GM12873 (cell line): ENCODE results near the gene POLR3B.

ENCODE experiments used
- CTCF ChIP-seq: IDR thresholded peaks from 2 replicates; pipeline ENCODE4 v1.5.1; 2012; ENCODE audit warnings: low read depth, mild to moderate bottlenecking, moderate library complexity, low read length, control low read depth; ENCODE audit not compliant: insufficient read depth; ENCODE audit errors: missing control alignments

The POLR3B gene

GRCh38 chr12:106332536-106332935 is 25.0 kb upstream of the POLR3B start:
- no peak for TF ChIP-seq CTCF

GRCh38 chr12:106333010-106333409 is 24.5 kb upstream of the POLR3B start:
- no peak for TF ChIP-seq CTCF

GRCh38 chr12:106333756-106334155 is 23.8 kb upstream of the POLR3B start:
- no peak for TF ChIP-seq CTCF

- no peak for TF ChIP-seq CTCF
Observed at GRCh38 chr12:106341086-106341877, 16.3 kb upstream of the POLR3B start.

GRCh38 chr12:106342397-106343213 is 14.9 kb upstream of the POLR3B start:
- TF ChIP-seq CTCF = no peak

GRCh38 chr12:106343214-106343528 is 14.4 kb upstream of the POLR3B start:
- TF ChIP-seq CTCF = no peak

- TF ChIP-seq CTCF = no peak
Observed at GRCh38 chr12:106344131-106344530, 13.4 kb upstream of the POLR3B start.
